Measurements from ENCODE around the gene LSM7. TPM values are rescaled to one million over a fixed set of nuclear protein-coding genes. Genes with fewer than 3 reads are reported as not detected.

LSM7 gene
- total RNA-seq, 3 donors from 2014 or later = 275 to 313 (median 307) TPM

DNA sequence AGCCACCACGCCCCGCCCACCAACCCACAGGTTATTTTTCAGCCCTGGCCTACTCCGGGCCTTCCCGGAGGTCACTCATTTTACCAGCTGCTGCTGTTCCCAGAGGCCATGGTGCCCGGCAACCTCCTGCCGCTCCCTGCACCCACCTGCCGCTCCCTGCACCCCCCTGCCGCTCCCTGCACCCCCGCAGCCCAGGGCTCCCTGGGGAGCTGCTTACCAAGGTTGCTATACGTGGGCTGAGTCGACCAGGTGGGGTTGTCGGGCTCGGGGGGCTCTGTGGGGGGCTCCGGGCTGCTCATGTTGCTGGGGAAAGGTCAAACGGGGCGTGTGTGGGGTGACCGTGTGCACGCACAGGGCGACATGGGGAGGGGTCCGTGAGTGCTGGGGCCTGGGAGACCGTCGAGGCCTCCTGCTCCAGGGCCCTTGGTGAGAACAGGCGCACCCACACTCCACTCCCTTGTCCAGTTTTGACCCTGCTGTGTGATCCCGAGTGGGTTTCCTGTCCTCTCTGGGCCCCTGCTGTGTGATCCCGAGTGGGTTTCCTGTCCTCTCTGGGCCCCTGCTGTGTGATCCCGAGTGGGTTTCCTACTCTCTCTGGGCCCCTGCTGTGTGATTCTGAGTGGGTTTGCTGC lies 47.6 kb downstream of the LSM7 start:
- DNase-seq = no peak
- H3K4me3 Mint-ChIP-seq = no peak overlapping the region
- peaks cover 16% of the 10 kb centered on the region for H3K4me1 Mint-ChIP-seq (ENCODE audit: low read depth)
- no peaks in the 10 kb centered on the region for H3K9me3 Mint-ChIP-seq
- no peaks in the 10 kb centered on the region for H3K27me3 Mint-ChIP-seq (ENCODE audit: low read depth)
- no peak for ATAC-seq
- no peaks in the 10 kb centered on the region for H3K36me3 Mint-ChIP-seq (ENCODE audit: insufficient read depth)

DNA sequence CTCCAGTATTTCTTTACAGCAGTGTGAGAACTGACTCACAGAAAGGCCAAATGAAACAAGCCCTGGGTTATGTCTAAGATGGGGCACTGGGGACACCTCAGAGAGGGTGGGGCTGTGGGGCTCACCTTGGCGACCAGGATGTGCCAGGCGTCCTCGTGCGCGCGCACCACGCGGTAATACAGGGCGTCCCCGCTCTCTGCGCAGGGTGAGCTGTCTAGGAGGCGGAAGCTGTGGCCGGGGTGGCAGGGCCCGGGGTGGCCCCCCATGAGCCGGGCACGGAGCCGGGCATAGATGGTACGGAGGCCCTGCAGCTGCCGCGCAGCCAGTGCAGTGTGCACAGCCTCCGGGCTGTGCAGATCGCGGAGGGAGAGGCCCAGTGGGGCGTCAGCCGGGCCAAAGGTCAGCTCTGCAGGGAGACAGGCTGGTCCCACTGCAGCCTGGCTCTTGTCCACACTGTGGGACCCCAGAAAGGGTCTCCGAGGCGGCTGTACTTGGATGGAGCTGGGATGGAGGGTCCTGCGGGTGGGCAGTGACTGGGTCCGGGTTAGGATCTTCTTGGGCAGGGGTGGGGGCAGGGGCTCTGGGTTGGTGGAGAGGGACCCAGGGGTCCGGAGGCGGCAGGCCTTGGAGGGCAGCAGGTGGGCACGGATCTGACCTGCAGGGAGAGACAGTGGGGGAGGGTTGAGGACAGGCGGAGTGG lies 49.8 kb downstream of the LSM7 start:
- no peak for DNase-seq

DNA sequence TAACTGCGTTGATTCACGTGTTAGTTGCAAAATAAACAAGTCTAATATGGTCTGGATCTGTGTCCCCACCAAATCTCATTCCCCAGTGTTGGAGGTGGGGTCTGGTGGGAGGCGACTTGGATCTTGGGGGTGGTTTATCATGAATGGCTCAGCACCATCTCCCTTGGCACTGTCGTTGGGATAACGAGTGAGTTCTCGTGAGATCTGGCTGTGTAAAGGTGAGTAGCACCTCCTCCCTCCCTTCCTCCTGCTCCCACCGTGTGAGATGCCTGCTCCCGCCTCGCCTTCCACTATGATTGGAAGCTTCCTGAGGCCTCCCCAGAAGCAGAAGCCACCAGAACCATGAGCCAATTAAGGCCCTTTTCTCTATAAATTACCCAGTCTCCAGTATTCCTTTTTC lies 51.2 kb downstream of the LSM7 start:
- ATAC-seq = no peak
- no peak for DNase-seq
- Mint-ChIP-seq H3K4me1 (ENCODE audit: low read depth) (peaks cover 30% of the 10 kb centered on the region), H3K36me3 (ENCODE audit: insufficient read depth) (peaks cover 10% of the 10 kb centered on the region), H3K9me3 (no peaks in the 10 kb centered on the region), H3K4me3 (no peak overlapping the region), H3K27me3 (ENCODE audit: low read depth) (no peaks in the 10 kb centered on the region)

More for the DNA sequence above, 49.8 kb downstream of the LSM7 start:
- Mint-ChIP-seq H3K9me3 (no peaks in the 10 kb centered on the region), H3K4me1 (ENCODE audit: low read depth) (peaks cover 29% of the 10 kb centered on the region), H3K36me3 (ENCODE audit: insufficient read depth) (peaks cover 7% of the 10 kb centered on the region), H3K27me3 (ENCODE audit: low read depth) (no peaks in the 10 kb centered on the region), H3K4me3 (no peak overlapping the region)
- ATAC-seq = peak in 1 of 2 donors; percentile 7

DNA sequence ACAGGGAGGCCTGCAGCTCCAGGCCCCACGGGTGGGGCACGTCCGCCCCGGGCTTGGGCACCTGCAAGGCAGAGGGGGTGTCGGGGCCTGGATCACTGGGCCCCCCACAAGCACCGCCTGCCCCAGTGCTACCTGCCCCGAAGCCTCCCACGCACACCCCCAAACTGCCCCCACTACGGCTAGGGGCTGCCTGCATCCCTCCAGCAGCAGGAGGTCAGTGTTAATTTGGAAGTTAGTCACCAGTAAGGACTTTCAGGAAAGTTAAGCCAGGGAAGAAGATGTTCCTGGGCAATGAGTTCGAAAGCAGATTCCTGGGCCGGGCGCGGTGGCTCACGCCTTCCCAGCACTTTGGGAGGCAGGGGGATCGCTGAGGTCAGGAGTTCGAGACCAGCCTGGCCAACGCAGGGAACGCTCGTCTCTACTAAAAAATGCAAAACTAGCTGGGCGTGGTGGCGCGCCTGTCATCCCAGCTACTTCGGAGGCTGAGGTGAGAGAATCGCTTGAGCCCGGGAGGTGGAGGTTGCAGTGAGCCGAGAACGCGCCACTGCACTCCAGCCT lies 51.9 kb downstream of the LSM7 start:
- H3K4me1 Mint-ChIP-seq (ENCODE audit: low read depth) = peaks cover 28% of the 10 kb centered on the region
- no peak for DNase-seq

DNA sequence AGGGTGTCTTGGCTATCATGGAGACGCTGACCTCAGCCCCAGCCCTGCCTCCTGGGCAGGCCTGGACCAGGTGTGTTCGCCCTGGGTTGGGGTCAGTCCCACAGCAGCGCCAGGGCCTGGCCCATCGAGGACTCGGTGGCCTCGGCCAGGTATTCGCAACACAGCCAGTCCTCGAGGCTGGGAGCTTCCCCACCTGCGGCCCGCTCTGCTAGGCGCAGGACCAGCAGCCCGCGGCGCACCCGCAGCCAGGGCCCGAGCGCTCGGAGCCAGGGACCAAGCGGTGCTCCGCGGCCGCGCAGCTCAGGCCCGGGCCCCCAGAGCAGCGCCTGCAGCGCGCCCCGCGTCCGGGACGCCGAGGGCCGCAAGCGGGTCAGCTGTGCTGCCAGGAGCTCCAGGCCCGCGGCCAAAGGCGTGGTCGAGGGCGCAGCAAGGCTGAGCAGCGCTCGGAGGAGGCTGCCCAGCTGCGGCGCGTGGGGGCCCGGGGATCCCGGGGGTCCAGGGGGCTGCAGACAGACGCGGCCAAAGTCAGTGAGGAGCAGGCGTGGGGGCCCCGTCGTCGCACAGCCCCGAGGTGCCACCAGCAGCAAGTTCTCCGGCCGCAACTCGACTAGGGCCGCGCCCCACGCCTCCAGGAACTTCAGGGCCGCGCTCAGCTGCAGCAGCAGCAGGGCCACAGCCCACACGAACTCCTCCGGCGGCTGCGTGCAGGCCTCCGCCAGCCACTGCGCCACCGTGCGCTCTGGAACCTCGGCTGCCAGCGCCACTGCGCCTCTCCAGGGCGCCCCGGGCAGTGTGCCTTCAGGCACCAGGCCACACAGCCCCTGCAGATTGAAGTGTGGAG lies 52.6 kb downstream of the LSM7 start:
- no peaks in the 10 kb centered on the region for H3K9me3 Mint-ChIP-seq
- peaks cover 31% of the 10 kb centered on the region for H3K4me1 Mint-ChIP-seq (ENCODE audit: low read depth)
- peaks cover 16% of the 10 kb centered on the region for H3K36me3 Mint-ChIP-seq (ENCODE audit: insufficient read depth)
- ATAC-seq = no peak
- no peak overlapping the region for H3K4me3 Mint-ChIP-seq
- no peaks in the 10 kb centered on the region for H3K27me3 Mint-ChIP-seq (ENCODE audit: low read depth)
- no peak for DNase-seq

More for the DNA sequence above, 51.9 kb downstream of the LSM7 start:
- Mint-ChIP-seq H3K4me3 (no peak overlapping the region), H3K9me3 (no peaks in the 10 kb centered on the region), H3K27me3 (ENCODE audit: low read depth) (no peaks in the 10 kb centered on the region), H3K36me3 (ENCODE audit: insufficient read depth) (peaks cover 13% of the 10 kb centered on the region)
- ATAC-seq = no peak

DNA sequence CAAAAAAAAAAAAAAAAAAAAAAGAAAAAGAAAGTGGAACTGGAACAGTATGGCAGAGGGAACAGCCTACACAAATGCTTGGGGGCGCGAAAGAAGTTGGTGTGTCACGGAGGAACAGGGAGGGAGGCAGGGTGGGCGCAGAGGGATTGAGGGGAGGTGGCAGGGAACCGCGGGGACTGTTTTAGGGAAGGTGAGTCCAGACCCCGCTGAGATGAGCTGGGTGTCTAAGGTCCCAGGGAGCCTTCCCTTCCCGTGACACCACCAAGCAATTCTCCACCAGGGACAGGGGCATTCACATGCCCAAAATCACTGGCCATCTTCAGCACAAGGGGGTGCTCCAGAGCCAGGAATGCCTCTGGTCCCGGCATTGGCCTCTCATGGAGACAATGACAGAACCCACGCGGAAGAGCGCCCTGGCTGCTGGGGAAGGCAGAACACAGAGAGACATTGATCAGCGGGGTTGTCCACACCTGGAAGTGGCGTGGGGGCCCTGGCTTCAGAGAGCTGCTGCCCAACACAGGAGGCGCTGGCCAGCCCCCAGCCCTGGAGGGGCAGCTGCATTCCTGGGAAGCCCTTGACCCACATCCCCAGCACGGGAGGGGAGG lies 53.4 kb downstream of the LSM7 start:
- Mint-ChIP-seq H3K4me3 (peak overlapping the region; percentile 29), H3K4me1 (ENCODE audit: low read depth) (peaks cover 31% of the 10 kb centered on the region), H3K9me3 (no peaks in the 10 kb centered on the region), H3K36me3 (ENCODE audit: insufficient read depth) (peaks cover 16% of the 10 kb centered on the region), H3K27me3 (ENCODE audit: low read depth) (no peaks in the 10 kb centered on the region)
- ATAC-seq (no peak), DNase-seq (no peak)

DNA sequence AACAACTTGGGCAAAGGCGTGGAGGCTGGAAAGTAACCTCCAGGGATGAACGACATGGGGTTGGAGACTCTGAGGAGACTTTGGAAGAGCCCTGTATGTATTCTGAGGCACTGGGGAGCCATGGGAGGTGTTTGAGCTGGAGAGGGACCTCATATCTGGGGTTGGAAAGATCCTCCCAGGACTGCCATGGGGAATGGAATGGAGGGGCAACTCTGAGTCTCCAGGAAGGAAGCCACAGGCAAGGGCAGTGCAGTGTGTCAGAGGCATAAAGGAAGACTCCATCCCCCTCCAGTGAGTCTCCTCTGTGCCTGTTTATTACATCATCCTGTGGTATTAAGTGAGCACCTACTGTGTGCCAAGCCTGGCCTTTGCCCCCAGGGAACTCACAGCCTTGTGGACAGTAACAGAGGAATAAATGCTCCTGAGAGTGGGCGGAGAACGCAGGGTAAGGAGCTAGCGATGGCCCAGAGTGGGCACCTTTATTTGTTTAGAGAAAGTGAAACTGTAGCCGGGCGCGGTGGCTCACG lies 54.1 kb downstream of the LSM7 start:
- peak overlapping the region; percentile 75 for H3K4me3 Mint-ChIP-seq
- H3K27me3 Mint-ChIP-seq (ENCODE audit: low read depth) = no peaks in the 10 kb centered on the region
- H3K36me3 Mint-ChIP-seq (ENCODE audit: insufficient read depth) = peaks cover 16% of the 10 kb centered on the region
- ATAC-seq (no peak), DNase-seq (no peak)
- H3K9me3 Mint-ChIP-seq = no peaks in the 10 kb centered on the region
- H3K4me1 Mint-ChIP-seq (ENCODE audit: low read depth) = peaks cover 31% of the 10 kb centered on the region

DNA sequence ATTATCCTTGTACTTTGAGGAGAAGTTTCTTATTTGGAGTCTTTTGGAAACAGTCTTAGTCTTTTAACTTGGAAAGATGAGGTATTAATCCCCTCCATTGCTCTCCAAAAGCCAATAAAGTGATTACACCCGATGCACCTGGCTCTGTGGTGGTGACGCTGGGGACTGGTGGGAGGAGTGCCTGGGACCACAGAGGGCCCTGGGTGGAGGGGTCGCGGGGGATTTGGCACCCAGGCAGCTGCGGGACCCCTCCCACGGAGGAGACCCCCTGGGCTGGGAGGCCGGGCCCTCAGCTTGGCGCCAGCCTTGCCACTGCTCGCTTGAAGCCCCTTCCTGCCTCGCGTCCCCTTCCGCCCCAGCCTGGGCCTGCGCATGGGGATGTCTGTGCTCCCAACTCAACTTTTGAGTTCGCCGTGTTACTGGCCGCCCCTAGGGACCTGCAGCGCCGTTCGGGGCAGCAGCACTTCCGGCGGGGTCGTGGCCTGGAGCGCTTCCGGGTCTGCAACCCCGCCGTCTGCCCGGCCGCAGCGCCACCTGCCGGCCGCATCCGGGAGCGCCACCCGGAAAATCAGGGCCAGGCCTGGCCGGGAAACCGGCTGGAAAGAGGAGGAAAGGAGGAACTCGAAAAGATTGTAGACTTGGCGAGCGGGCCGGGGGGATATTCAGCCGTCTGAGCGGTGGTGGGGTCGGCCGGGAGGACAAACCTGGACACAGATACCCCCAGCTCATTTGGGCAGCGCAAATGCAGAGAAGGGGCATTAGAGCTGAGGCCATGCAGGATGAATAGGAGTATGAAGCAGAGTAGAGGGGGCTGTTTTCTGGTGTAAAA lies 54.8 kb downstream of the LSM7 start:
- Mint-ChIP-seq H3K27me3 (ENCODE audit: low read depth) (no peaks in the 10 kb centered on the region), H3K4me1 (ENCODE audit: low read depth) (peaks cover 31% of the 10 kb centered on the region), H3K9me3 (no peaks in the 10 kb centered on the region), H3K36me3 (ENCODE audit: insufficient read depth) (peaks cover 16% of the 10 kb centered on the region), H3K4me3 (peak overlapping the region; percentile 75)
- DNase-seq (peak; percentile 68), ATAC-seq (peak; percentile 21 to 39)

Other genes starting within 250 kb of the LSM7 start
- 100 to 1,000 TPM; 128 to 137 (median 137) TPM for gene MOB3A, start 232.3 kb downstream of the LSM7 start, total RNA-seq
- 1 to 10 TPM; 3.4 to 4.6 (median 4.2) TPM for gene IZUMO4, start 231.7 kb downstream of the LSM7 start, total RNA-seq
- gene AP3D1, start 177.0 kb downstream of the LSM7 start, total RNA-seq = 100 to 1,000 TPM in 2 of 3 donors, 10 to 100 TPM in 1; 91.9 to 109 (median 108) TPM
- gene DOT1L, start 164.7 kb downstream of the LSM7 start, total RNA-seq = 10 to 100 TPM; 89.3 to 96.0 (median 94.0) TPM
- 10 to 100 TPM; 69.0 to 92.2 (median 71.4) TPM for gene PLEKHJ1, start 92.3 kb downstream of the LSM7 start, total RNA-seq
- gene SF3A2, start 91.8 kb downstream of the LSM7 start, total RNA-seq = 100 to 1,000 TPM; 174 to 195 (median 179) TPM
- gene AMH, start 79.3 kb downstream of the LSM7 start, total RNA-seq = 1 to 10 TPM; 3.9 to 9.4 (median 5.8) TPM
- gene JSRP1, start 72.2 kb downstream of the LSM7 start, total RNA-seq = under 1 TPM; 0.63 to 0.95 (median 0.89) TPM
- under 1 TPM in 1 of 3 donors, not detected in 2; 0.11 TPM for gene PEAK3, start 46.4 kb downstream of the LSM7 start, total RNA-seq
- not detected for gene LINGO3, start 20.4 kb downstream of the LSM7 start, total RNA-seq
- gene SPPL2B, start 98 bp upstream of the LSM7 start, total RNA-seq = 10 to 100 TPM; 42.1 to 45.3 (median 42.2) TPM
- gene TMPRSS9, start 31.7 kb upstream of the LSM7 start, total RNA-seq = not detected
- gene TIMM13, start 99.0 kb upstream of the LSM7 start, total RNA-seq = 100 to 1,000 TPM; 273 to 326 (median 286) TPM
- 10 to 100 TPM; 90.9 to 98.3 (median 92.0) TPM for gene LMNB2, start 128.4 kb upstream of the LSM7 start, total RNA-seq
- 10 to 100 TPM; 67.4 to 75.5 (median 72.8) TPM for gene GADD45B, start 147.5 kb upstream of the LSM7 start, total RNA-seq

Measured in activated T-cell treated with anti-CD3 and anti-CD28 coated beads, Interleukin-2, amount 50 U/mL, for 4 hours (primary cell).